ENCODE data around the gene ZNF431.
"Not testable (repeated sequence)": the region's sequence is repeated elsewhere in the genome, so short reads cannot be mapped to it uniquely, and the experiment has no call there.

ZNF431 gene

DNA sequence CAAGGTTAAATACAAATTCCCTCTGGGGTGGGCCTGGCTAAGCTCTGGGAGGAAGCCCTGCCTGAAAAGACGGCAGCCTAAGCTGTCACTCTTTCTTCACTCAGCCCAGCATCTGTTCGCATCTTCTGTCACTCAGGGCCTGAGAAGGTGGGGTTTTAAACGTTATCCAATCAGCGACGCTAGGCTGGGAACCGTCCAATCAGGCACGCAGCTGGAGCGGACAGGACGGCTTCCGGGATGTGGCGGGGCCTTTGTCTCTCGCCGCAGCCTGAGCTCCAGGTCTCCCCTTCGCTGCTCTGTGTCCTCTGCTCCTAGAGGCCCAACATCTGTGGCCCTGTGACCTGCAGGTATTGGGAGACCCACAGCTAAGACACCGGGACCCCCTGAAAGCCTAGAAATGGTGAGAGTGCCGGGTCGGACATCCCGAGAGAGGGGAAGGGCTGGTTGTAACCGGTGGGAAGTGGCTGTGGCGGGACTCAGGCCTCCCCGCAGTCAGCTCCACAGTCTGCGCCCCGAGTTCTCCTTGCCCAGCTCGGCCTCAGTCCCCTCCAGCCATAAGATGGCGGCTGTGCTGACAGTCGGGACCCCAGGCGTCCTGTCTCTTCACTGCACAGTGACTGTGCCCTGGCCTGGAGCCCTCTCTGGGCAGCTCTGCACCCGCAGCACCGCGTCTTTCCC, at the start of gene ZNF431:
ZNF431 (plus strand) TSS at position 254 of the 678 bp plus-strand sequence; CDS start at position 398, 144 bp downstream.
- DNase-seq = peak; percentile 30 to 97 (median 87)

DNA sequence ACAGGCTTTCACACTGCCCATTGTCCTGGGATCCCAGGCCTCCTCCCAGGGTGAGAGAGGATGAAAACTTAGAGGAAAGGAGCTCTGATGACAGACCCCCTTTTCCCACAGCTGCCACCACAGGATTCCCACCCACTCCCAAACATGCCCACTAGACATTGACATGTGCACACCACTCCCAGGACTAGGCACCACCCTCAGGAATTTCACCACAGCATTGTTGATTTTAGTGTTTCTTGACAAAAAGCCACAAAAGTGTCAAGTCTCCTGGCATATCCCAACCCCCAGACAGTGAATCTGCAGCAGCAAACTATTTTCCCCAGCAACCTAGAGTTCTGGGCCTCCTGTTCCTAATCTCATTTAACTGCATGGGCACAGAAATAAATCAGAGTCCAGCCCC, 49.7 kb upstream of the ZNF431 start:
- DNase-seq = no peak

DNA sequence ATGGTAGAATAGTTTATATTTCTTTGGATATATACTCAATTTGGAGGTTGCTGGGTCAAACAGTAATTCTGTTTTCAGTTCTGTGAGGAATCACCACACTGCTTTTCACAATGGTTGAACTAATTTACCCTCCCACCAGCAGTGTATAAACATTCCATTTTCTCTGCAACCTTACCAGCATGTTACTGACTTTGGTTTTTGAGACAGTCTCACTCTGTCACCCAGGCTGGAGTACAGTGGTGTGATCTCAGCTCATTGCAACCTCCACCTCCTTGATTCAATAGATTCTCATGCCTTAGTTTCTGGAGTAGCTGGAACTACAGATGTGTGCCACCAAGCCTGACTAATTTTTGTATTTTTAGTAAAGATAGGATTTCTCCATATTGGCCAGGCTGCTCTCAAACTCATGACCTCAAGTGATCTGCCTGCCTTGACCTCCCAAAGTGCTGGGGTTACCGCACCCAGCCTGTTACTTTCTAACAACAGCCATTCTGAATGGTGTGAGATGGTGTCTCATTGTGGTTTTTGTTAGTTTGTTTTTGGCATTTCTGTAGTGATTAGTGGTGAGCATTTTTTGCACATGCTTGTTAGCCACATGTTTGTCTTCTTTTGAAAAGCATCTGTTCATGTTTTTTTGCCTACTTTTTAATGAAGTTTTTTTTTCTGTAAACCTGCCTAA, 47.4 kb upstream of the ZNF431 start:
- DNase-seq = no peak

DNA sequence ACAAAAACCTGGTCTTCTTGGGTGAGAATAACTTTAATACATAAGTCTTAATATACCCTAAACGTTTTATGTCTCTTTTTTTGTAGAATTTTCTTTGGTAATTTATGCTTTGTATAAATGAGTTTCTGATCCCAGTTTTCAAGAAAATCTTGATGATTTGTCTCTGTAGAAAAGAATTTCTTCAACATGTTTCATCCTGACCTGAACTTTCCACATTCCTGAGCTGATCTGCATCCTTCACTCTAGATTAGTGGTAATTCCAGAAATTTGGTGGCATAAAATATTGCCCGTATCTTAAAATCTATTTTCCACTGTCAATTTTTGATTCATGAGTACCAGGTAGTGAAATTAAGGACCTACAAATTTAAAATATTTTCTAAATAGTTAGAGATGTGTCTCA, 43.5 kb upstream of the ZNF431 start:
- DNase-seq = no peak

GRCh38 chr19:21101521-21102242, 40.2 kb upstream of the ZNF431 start:
- no peak for DNase-seq

DNA sequence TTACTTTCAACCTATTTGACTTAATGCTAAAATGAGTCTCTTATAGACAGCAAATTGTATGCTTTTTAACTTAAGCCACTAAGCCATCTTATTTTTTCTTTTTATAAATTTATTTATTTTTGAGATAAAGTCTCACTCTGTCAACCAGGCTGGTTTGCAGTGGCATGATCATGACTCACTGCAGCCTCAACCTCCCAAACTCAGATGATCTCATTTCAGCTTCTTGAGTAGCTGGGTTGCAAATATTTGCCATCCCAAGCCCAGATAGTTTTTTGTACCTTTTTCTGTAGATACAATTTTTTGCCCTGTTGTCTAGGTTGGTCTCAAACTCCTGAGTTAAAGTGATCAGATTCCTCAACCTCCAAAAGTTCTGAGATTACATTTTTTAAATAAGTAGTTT, 32.7 kb upstream of the ZNF431 start:
- no peak for DNase-seq

- no peak for DNase-seq
These were observed 31.7 kb upstream of the ZNF431 start for GRCh38 chr19:21110183-21110582.

DNA sequence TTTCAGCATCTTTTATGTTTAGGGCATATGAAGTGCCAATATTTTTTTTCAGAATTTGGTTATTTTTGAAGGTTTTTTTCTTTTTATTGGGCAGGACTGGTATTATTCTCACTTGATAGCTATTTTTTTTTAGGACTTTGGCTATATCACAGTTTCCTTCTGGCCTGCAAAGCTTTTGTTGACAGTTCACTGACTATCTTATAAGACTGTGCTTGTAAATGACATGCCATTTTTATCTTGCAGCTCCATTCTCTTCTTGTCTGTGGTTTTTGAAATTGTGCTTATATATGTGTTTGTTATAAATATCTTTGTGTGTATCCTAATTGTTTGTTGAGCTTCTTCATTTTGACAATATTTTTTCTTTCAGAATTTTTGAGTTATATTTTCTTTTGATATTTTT, 26.4 kb upstream of the ZNF431 start:
- no peak for DNase-seq

DNA sequence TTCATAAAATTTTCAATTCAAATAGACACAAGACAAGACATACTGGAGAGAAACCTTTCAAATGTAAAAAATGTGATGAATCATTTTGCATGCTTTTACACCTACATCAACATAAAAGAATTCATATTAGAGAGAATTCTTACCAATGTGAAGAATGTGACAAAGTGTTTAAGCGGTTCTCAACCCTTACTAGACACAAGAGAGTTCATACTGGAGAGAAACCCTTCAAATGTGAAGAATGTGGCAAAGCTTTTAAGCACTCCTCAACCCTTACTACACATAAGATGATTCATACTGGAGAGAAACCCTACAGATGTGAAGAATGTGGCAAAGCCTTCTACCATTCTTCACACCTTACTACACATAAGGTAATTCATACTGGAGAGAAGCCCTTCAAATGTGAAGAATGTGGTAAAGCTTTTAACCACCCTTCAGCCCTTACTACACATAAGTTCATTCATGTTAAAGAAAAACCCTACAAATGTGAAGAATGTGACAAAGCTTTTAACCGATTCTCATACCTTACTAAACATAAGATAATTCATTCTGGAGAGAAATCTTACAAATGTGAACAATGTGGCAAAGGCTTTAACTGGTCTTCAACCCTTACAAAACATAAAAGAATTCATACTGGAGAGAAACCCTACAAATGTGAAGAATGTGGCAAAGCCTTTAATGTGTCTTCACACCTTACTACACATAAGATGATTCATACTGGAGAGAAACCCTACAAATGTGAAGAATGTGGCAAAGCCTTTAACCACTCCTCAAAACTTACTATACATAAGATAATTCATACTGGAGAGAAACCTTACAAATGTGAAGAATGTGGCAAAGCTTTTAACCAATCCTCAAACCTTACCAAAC, 24.6 kb upstream of the ZNF431 start:
- DNase-seq = no peak

- DNase-seq = no peak
These were observed 15.8 kb upstream of the ZNF431 start for GRCh38 chr19:21126078-21126477.

DNA sequence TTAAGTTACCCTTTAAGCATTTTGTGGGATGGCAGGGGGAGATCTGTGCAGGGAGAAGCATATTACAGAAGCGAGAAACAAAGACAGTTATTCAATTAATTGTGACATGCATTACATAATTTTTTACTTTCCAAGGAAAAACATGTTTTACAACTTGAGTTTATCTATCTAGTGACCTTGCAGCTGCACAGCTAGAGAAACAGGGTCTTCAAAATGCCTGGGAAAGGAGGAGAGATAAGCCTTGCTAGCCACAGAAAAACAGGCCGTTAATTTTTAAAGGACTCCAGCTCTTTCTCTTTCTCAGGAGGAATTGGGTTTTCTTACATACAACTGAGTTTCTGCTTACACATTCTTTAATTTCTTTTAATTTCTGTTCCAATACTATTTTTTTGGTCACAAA, 14.8 kb upstream of the ZNF431 start:
- DNase-seq = no peak

- no peak for DNase-seq
These were observed 13.9 kb upstream of the ZNF431 start for GRCh38 chr19:21127898-21128297.

DNA sequence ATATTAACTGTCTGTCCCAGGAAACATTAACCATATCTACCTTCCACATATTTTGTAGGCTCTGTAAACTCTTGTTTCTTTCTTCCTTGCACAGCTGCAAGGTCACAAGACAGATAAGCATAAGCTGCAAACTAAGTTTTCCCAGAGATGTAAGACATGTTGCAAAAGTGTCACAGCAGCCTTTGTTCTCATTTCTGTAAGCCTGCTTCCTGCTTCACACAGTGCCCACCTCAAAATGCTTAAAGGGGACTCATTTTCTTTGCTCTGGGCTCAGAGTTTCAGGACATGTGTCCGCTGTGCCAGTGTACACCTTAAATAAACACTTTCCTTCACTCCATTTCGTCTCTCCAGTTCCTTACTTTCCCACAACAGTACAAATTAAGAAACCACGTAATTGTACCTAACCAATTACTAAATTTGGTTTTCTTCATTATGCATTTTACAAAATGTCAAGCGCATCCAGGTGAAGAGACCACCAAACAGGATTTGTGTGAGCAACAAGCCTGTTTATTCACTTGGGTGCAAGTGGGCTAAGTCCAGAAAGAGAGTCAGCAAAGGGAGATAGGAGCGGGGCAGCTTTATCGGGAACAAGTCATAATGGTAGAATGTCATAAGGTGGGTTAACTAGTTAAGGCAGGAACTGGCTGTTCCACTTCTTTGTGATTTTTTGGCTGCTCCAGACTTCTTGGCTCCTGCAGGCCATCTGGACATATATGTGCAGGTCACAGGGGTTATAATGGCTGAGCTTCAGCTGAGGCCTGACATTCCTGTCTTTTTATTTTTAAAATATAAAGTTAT, 12.7 kb upstream of the ZNF431 start:
- DNase-seq = no peak

DNA sequence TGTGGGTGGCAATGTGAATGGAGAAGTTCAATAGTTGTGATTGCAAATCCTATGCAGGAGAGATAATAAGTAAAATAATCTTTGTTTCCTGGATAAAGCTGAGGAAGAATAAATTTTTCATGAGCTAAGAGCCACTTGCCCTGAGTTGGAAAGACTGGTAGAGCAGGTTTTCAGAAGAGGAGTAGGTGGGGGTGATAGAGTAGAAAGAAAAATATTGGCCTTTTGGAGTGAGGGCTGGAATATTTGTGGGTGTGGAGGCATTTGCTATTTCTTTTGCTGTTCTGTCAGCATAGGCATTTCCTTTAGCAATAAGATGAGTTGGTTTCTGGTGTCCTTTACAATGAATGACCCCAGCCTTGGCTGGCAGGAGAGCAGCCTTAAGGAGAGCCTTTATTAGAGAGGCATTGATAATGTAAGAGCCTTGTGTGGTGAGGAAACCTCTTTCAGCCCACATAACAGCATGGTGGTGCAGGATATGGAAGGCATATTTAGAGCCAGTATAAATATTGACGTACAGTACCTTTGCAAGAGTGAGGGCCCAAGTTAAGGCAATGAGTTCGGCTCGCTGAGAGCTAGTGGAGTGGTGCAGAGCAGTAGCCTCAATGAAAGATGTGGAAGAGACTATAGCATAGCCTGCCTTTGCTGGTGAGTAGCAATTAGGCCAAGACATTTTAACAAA, 11.6 kb upstream of the ZNF431 start:
- DNase-seq = no peak

DNA sequence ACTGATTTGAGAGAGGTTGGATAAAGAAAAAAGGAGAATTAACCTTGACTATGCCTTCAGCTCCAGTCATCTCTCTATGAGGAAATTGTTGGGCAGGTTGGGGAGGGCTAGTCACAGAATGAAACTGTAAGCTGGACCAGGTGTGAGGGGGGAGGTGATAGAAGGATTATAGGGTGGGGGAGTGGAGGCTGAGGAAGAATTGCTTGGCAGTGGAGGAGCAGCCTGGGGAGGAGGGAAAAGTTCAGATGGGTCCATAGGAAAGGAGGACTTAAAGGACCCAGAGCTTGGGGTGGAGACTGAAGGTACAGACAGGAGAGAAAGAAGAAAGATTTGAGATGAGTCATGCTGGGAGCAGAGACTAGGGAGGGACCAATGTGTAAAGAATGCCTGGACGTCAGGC, 8.2 kb upstream of the ZNF431 start:
- DNase-seq = no peak

DNA sequence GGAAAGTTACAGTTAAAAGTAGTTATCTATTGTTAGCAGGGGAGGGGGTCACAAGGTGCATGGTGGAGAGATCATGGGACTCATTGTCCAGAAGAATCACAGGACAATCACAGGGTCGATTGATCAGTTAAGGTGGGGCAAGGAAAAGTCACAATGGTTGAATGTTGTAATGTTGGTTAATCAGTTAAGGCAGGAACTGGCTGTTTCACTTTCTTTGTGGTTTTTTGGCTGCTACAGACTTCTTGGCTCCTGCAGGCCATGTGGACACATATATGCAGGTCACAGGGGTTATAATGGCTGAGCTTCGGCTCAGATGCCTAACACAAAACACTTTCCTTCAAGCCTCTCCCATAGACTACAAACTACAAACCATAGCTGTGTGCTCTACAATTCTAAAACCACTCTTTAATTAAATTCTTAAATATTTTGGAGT, 6.9 kb upstream of the ZNF431 start:
- no peak for DNase-seq

DNA sequence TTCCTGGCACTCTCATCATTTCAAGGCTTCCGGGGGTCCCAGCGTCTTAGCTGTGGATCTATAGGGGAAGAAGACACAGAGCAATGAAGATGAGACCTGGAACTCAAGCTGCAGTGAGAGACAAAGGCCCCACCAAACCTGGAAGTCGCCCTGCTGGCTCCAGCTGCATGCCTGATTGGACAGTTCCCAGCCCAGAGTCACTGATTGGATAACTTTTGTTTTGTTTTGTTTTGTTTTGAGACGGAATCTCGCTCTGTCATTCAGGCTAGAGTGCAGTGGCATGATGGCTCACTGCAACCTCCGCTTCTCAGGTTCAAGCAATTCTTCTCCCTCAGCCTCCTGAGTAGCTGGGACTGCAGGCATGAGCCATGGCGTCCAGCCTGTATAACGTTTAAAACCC, 6.4 kb upstream of the ZNF431 start:
- DNase-seq = no peak

DNA sequence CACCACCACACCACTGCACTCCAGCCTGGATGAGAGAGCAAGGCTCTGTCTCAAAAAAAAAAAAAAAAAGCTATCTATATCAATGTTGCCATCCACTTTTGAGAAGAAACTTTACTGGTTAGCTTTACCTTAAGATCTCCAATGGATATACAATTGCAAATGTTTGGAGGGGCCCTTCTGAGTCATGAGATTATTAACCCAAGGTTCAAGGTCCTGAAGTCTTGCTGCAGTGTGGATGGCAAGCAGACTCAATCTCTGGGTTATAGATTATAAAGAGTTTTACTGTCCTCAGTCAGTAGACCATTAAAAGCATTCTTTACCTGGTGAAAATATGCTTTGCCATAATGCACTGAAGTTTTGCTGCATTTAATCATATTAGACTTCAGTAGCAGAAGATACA, 3.7 kb upstream of the ZNF431 start:
- no peak for DNase-seq

DNA sequence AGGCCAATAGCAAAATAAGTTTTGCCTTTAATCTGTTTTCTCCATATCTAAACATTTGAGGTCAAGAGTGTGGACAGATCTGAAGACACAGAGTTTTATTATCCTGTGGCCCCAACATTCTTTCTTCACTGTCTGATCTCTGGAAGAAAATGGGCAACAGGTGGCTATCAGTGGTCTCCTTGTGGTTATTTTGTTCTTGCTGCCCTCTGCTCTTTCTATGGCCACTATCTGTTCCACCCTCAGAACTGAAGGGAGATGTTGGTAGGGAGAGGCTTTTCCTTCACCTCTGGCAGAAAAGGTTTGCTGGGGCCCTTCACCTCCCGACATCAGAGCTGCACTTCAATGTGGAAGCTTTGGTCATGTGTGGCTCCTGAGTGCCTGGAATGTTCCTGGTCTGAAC, 834 bp upstream of the ZNF431 start:
- not testable (repeated sequence) for DNase-seq

DNA sequence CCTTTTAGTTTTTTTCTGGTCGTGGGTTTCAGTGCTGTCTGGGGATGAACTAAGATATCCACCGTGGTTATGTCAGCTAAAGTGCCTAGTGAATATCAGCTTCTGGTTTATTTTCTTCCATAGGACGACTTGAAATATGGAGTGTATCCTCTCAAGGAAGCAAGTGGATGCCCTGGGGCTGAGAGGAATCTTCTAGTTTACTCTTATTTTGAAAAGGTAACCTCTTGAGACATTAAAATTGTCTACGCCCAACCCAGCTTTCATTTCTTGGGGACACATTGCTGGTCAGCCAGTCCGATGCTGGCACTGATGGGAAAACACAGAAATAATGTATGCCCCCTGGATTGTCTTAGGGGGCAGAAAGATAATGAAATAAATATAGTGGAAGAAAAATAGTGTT, 1.6 kb downstream of the ZNF431 start:
- no peak for DNase-seq
